HepG2 (cell line): ENCODE measurements around the gene FANCE. TPM values are rescaled to one million over a fixed set of nuclear protein-coding genes. Genes with fewer than 3 reads are reported as not detected.
A peak's percentile ranks its signal among the peaks of the same experiment; 100 is the strongest.

Experiments used
- CBX5 ChIP-seq: sonication (generic); formaldehyde crosslinking; IDR thresholded peaks from 2 replicates; pipeline ENCODE4 v1.4.0; 2020; ENCODE audit warnings: missing genetic modification reagents, borderline replicate concordance
- KDM1A ChIP-seq: IDR thresholded peaks from 2 replicates; pipeline ENCODE4 v1.6.1; 2016; ENCODE audit warnings: missing compliant biosample characterization
- MIXL1 ChIP-seq: IDR thresholded peaks from 2 replicates; pipeline ENCODE4 v1.6.1; 2016
- MYC ChIP-seq: sonication (generic); formaldehyde crosslinking; IDR thresholded peaks from 2 replicates; pipeline ENCODE4 v1.9.0; 2021; ENCODE audit warnings: missing genetic modification reagents, borderline replicate concordance
- NR2F2 ChIP-seq: IDR thresholded peaks from 2 replicates; pipeline ENCODE4 v1.6.1; 2012; ENCODE audit warnings: low read depth, inconsistent platforms, borderline replicate concordance
- PHB2 ChIP-seq: fragments of 450-650 bp; IDR thresholded peaks from 2 replicates; pipeline ENCODE4 v1.6.1; 2018; ENCODE audit not compliant: partially characterized antibody
- RARA ChIP-seq: IDR thresholded peaks from 2 replicates; pipeline ENCODE4 v1.6.1; 2016; ENCODE audit warnings: missing genetic modification reagents, missing compliant biosample characterization
- RFXANK ChIP-seq: IDR thresholded peaks from 2 replicates; pipeline ENCODE4 v1.6.1; 2016
- SAFB2 ChIP-seq: sonication (generic); formaldehyde crosslinking; IDR thresholded peaks from 2 replicates; pipeline ENCODE4 v1.5.1; 2020; ENCODE audit warnings: missing genetic modification reagents, low read depth, mild to moderate bottlenecking, borderline replicate concordance
- ZC3H13 ChIP-seq: sonication (generic); formaldehyde crosslinking; IDR thresholded peaks from 2 replicates; pipeline ENCODE4 v1.8.1; 2023; ENCODE audit warnings: mild to moderate bottlenecking, missing genetic modification reagents, moderate library complexity
- ZFP36L2 ChIP-seq: sonication (generic); formaldehyde crosslinking; IDR thresholded peaks from 2 replicates; pipeline ENCODE4 v1.4.0; 2020; ENCODE audit warnings: missing genetic modification reagents
- ZFYVE20 ChIP-seq: sonication (generic); formaldehyde crosslinking; IDR thresholded peaks from 2 replicates; pipeline ENCODE4 v1.8.0; 2023; ENCODE audit warnings: low read depth, mild to moderate bottlenecking, moderate library complexity, missing genetic modification reagents, borderline replicate concordance
- ZNF121 ChIP-seq: sonication (generic); formaldehyde crosslinking; IDR thresholded peaks from 2 replicates; pipeline ENCODE4 v1.5.0; 2020; ENCODE audit warnings: mild to moderate bottlenecking, missing genetic modification reagents
- ZNF205 ChIP-seq: IDR thresholded peaks from 2 replicates; pipeline ENCODE4 v1.6.1; 2018; ENCODE audit warnings: missing biosample characterization, missing genetic modification reagents
- ZNF207 ChIP-seq: fragments of 450-650 bp; IDR thresholded peaks from 2 replicates; pipeline ENCODE4 v1.6.1; 2016; ENCODE audit warnings: antibody characterized with exemption, borderline replicate concordance
- ZNF263 ChIP-seq: sonication (generic); formaldehyde crosslinking; IDR thresholded peaks from 2 replicates; pipeline ENCODE4 v1.4.0; 2020; ENCODE audit warnings: missing genetic modification reagents
- ZNF326 ChIP-seq: sonication (generic); formaldehyde crosslinking; IDR thresholded peaks from 2 replicates; pipeline ENCODE4 v1.4.0; 2020; ENCODE audit warnings: missing genetic modification reagents, borderline replicate concordance
- ZNF333 ChIP-seq: sonication (generic); formaldehyde crosslinking; IDR thresholded peaks from 2 replicates; pipeline ENCODE4 v1.4.0; 2020; ENCODE audit warnings: mild to moderate bottlenecking, missing genetic modification reagents, borderline replicate concordance
- ZNF367 ChIP-seq: sonication (generic); formaldehyde crosslinking; IDR thresholded peaks from 2 replicates; pipeline ENCODE4 v1.4.0; 2020; ENCODE audit warnings: missing genetic modification reagents, borderline replicate concordance
- ZNF564 ChIP-seq: sonication (generic); formaldehyde crosslinking; IDR thresholded peaks from 2 replicates; pipeline ENCODE4 v1.8.1; 2023; ENCODE audit warnings: mild to moderate bottlenecking, missing genetic modification reagents
- ZNF749 ChIP-seq: sonication (generic); formaldehyde crosslinking; IDR thresholded peaks from 2 replicates; pipeline ENCODE4 v1.8.0; 2022; ENCODE audit warnings: mild to moderate bottlenecking, missing genetic modification reagents, moderate library complexity, borderline replicate concordance
- ZNF772 ChIP-seq: sonication (generic); formaldehyde crosslinking; IDR thresholded peaks from 2 replicates; pipeline ENCODE4 v1.5.0; 2020; ENCODE audit warnings: mild to moderate bottlenecking, missing genetic modification reagents
- ZNF775 ChIP-seq: sonication (generic); formaldehyde crosslinking; IDR thresholded peaks from 2 replicates; pipeline ENCODE4 v1.4.0; 2020; ENCODE audit warnings: missing genetic modification reagents, mild to moderate bottlenecking, moderate library complexity, borderline replicate concordance
- polyA plus RNA-seq, 8 experiments: library from polyadenylated mRNA; depleted of rRNA in 3 of 8; stranded (reverse) in 7 of 8; unstranded in 1 of 8; fragments of >200 nt; fragmentation: Illumina TruSeq in 4 of 8; extraction: Trizol in 4 of 8; gene quantifications; 2 replicates each; pipeline versions ENCODE4 v1.2.1 to v1.2.3, GENCODE V29; 2011 to 2016; ENCODE audit warnings: low read depth in 4 of 8, missing spikeins in 1 of 8, mixed read lengths in 1 of 8; ENCODE audit not compliant: insufficient read depth in 1 of 8
- total RNA-seq, 5 experiments: library from RNA; depleted of rRNA; stranded (reverse); fragments of >200 nt; fragmentation: Illumina TruSeq; extraction: Trizol; gene quantifications; 2 replicates each; pipeline ENCODE4 v1.2.3, GENCODE V29; 2016; ENCODE audit warnings: low read depth in 1 of 5
- TF ChIP-seq, protein P1 (sequence below): IDR thresholded peaks from 2 replicates; pipeline ENCODE4 v1.6.1; 2012; ENCODE audit warnings: inconsistent platforms
- TF ChIP-seq, protein P2 (sequence below): sonication (generic); formaldehyde crosslinking; IDR thresholded peaks from 2 replicates; pipeline ENCODE4 v1.8.1; 2023; ENCODE audit warnings: mild to moderate bottlenecking, missing genetic modification reagents
- TF ChIP-seq, protein P3 (sequence below): sonication (generic); formaldehyde crosslinking; IDR thresholded peaks from 2 replicates; pipeline ENCODE4 v1.8.0; 2022; ENCODE audit warnings: missing genetic modification reagents, mild to moderate bottlenecking, moderate library complexity, borderline replicate concordance
- TF ChIP-seq, protein P4 (sequence below): sonication (generic); formaldehyde crosslinking; IDR thresholded peaks from 2 replicates; pipeline ENCODE4 v1.9.0; 2021; ENCODE audit warnings: missing genetic modification reagents, mild to moderate bottlenecking, borderline replicate concordance

The FANCE gene
- total and polyA plus RNA-seq, 2 of the 13 experiments (the other 11 are each of a cell fraction or from before 2014, with no cell fraction given), result 7.1 to 11.2 TPM

DNA sequence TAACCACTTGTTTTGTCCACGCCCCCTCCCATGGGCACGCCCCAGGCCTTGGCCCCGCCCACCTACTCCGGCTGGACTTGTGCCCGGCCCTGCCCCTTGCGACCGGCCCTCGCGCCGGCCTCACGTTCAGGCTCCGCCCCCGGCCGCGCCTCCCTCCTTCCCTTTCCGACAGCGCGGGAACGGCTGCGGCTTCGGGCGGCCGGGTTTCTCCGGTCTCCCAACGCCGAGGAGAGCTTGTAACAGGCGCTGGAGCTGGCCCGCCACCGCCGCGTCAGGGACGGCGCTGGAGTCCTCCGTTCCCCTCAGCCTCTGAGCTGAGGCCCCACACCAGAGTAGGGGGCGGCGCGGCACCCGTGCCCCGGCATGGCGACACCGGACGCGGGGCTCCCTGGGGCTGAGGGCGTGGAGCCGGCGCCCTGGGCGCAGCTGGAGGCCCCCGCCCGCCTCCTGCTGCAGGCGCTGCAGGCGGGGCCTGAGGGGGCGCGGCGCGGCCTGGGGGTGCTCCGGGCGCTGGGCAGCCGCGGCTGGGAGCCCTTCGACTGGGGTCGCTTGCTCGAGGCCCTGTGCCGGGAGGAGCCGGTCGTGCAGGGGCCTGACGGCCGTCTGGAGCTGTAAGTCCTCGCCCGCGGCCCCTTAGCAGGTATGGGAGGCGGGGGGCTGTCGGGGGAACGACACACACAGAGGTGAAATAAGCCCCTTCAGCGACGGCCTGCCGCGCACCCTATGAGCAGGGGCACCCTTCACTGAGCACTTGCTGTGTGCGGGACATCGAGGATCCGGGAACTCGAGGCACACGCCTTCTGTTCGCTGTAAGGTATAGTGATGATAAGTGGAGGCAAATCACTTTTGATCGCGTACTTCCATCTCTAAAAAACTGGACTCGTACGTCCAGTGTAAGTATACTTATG is at the start of gene FANCE (continued):
- TF ChIP-seq MYC, result peak; percentile 72; the same call in 1 of the 2 replicates
- TF ChIP-seq ZNF121 (CRISPR knock-in tag), result no peak
- TF ChIP-seq ZNF749 (CRISPR knock-in tag), result peak; percentile 73; the same call in 1 of the 2 replicates
- TF ChIP-seq ZNF772, result peak; percentile 33; the same call in 1 of the 2 replicates
- TF ChIP-seq, protein P1, sequence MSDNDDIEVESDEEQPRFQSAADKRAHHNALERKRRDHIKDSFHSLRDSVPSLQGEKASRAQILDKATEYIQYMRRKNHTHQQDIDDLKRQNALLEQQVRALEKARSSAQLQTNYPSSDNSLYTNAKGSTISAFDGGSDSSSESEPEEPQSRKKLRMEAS, result peak; percentile 91
- peak; percentile 67 for TF ChIP-seq ZC3H13
- TF ChIP-seq, protein P2, sequence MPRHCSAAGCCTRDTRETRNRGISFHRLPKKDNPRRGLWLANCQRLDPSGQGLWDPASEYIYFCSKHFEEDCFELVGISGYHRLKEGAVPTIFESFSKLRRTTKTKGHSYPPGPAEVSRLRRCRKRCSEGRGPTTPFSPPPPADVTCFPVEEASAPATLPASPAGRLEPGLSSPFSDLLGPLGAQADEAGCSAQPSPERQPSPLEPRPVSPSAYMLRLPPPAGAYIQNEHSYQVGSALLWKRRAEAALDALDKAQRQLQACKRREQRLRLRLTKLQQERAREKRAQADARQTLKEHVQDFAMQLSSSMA (CRISPR knock-in tag), result peak; percentile 52
- TF ChIP-seq ZNF263 (CRISPR knock-in tag), result peak; percentile 56; the same call in 1 of the 2 replicates
- TF ChIP-seq RFXANK, result no peak; the same call in 1 of the 2 replicates
- TF ChIP-seq NR2F2, result no peak
- no peak for TF ChIP-seq KDM1A (CRISPR knock-in tag)
- no peak for TF ChIP-seq RARA (CRISPR knock-in tag)
- no peak; the same call in 1 of the 2 replicates for TF ChIP-seq ZNF564 (CRISPR knock-in tag)
- TF ChIP-seq SAFB2 (CRISPR knock-in tag), result peak; percentile 95; the same call in 1 of the 2 replicates
- TF ChIP-seq, protein P3, sequence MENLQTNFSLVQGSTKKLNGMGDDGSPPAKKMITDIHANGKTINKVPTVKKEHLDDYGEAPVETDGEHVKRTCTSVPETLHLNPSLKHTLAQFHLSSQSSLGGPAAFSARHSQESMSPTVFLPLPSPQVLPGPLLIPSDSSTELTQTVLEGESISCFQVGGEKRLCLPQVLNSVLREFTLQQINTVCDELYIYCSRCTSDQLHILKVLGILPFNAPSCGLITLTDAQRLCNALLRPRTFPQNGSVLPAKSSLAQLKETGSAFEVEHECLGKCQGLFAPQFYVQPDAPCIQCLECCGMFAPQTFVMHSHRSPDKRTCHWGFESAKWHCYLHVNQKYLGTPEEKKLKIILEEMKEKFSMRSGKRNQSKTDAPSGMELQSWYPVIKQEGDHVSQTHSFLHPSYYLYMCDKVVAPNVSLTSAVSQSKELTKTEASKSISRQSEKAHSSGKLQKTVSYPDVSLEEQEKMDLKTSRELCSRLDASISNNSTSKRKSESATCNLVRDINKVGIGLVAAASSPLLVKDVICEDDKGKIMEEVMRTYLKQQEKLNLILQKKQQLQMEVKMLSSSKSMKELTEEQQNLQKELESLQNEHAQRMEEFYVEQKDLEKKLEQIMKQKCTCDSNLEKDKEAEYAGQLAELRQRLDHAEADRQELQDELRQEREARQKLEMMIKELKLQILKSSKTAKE (CRISPR knock-in tag), result no peak
- no peak for TF ChIP-seq PHB2
- TF ChIP-seq ZNF326 (CRISPR knock-in tag), result no peak
- TF ChIP-seq, protein P4, sequence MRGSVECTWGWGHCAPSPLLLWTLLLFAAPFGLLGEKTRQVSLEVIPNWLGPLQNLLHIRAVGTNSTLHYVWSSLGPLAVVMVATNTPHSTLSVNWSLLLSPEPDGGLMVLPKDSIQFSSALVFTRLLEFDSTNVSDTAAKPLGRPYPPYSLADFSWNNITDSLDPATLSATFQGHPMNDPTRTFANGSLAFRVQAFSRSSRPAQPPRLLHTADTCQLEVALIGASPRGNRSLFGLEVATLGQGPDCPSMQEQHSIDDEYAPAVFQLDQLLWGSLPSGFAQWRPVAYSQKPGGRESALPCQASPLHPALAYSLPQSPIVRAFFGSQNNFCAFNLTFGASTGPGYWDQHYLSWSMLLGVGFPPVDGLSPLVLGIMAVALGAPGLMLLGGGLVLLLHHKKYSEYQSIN (CRISPR knock-in tag), result no peak
- TF ChIP-seq ZFP36L2 (CRISPR knock-in tag), result no peak; the same call in 1 of the 2 replicates
- peak; percentile 36; the same call in 1 of the 2 replicates for TF ChIP-seq ZNF367 (CRISPR knock-in tag)
- TF ChIP-seq CBX5 (CRISPR knock-in tag), result no peak; the same call in 1 of the 2 replicates
- 0 out of 2 replicates have a peak, but pooled peaks have one; percentile 25 for TF ChIP-seq ZNF205
- no peak for TF ChIP-seq ZNF333 (CRISPR knock-in tag)
- TF ChIP-seq ZFYVE20 (CRISPR knock-in tag), result peak; percentile 90; the same call in 1 of the 2 replicates
- no peak for TF ChIP-seq ZNF207
- 0 out of 2 replicates have a peak, but pooled peaks have one; percentile 26 for TF ChIP-seq MIXL1 (CRISPR knock-in tag)
- TF ChIP-seq ZNF775 (CRISPR knock-in tag), result no peak
